Right cardiac atrium (tissue), 5 donors: ENCODE measurements around the gene PYGM. TPM values are rescaled to one million over a fixed set of nuclear protein-coding genes. Genes with fewer than 3 reads are reported as not detected.

Source experiments
- polyA plus RNA-seq: library from polyadenylated mRNA; stranded (reverse); fragments of 200-250 nt; gene quantifications from one replicate; pipeline ENCODE4 v1.2.3, GENCODE V29; 2013
- total RNA-seq, 4 donors: library from RNA; stranded (reverse); fragmentation: NEBNext Ultra II Directional; extraction: Animal tissue kit (Norgen Biotek cat#: 25700); gene quantifications; one replicate each; pipeline ENCODE4 v1.2.1, GENCODE V29; 2021
- donor health status: healthy with polysubstance abuse.
- donor health status: DM: no; HTN: yes; CAD: no.
- donor health status: DM: no; HTN: no; CAD: no.
- donor health status: DM: no; HTN: yes; CAD: no; lungs with severe emphysema.
- donor health status: DM: yes; HTN: yes; CAD: no.

PYGM gene
- total and polyA plus RNA-seq, 5 donors: 38.5 to 71.5 (median 55.6) TPM

Other genes starting within 250 kb of the PYGM start
- gene SLC22A11, start 204.0 kb downstream of the PYGM start, total RNA-seq: not detected
- not detected for gene SLC22A11, start 204.0 kb downstream of the PYGM start, polyA plus RNA-seq
- not detected for gene SLC22A12, start 168.8 kb downstream of the PYGM start, total RNA-seq
- not detected for gene SLC22A12, start 168.8 kb downstream of the PYGM start, polyA plus RNA-seq
- 1 to 10 TPM; 2.1 to 5.7 (median 2.9) TPM for gene NRXN2, start 36.8 kb downstream of the PYGM start, total RNA-seq
- 2.2 TPM for gene NRXN2, start 36.8 kb downstream of the PYGM start, polyA plus RNA-seq
- gene RASGRP2, start 15.8 kb downstream of the PYGM start, total RNA-seq: 10 to 100 TPM; 25.5 to 37.3 (median 33.6) TPM
- gene RASGRP2, start 15.8 kb downstream of the PYGM start, polyA plus RNA-seq: 69.6 TPM
- gene SF1, start 18.6 kb upstream of the PYGM start, total RNA-seq: 100 to 1,000 TPM; 188 to 203 (median 197) TPM
- 72.8 TPM for gene SF1, start 18.6 kb upstream of the PYGM start, polyA plus RNA-seq
- gene MAP4K2, start 43.2 kb upstream of the PYGM start, total RNA-seq: 10 to 100 TPM in 3 of 4 donors, 1 to 10 TPM in 1; 8.7 to 11.7 (median 11.0) TPM
- 11.0 TPM for gene MAP4K2, start 43.2 kb upstream of the PYGM start, polyA plus RNA-seq
- 10 to 100 TPM in 2 of 4 donors, 1 to 10 TPM in 2; 9.6 to 11.7 (median 10.1) TPM for gene MEN1, start 50.6 kb upstream of the PYGM start, total RNA-seq
- 10.1 TPM for gene MEN1, start 50.6 kb upstream of the PYGM start, polyA plus RNA-seq
- 1 to 10 TPM in 1 of 4 donors, under 1 TPM in 3; 0.39 to 2.3 (median 0.78) TPM for gene CDC42BPG, start 84.7 kb upstream of the PYGM start, total RNA-seq
- gene CDC42BPG, start 84.7 kb upstream of the PYGM start, polyA plus RNA-seq: 0.36 TPM
- gene EHD1, start 118.6 kb upstream of the PYGM start, total RNA-seq: 10 to 100 TPM; 23.4 to 35.3 (median 31.4) TPM
- gene EHD1, start 118.6 kb upstream of the PYGM start, polyA plus RNA-seq: 20.8 TPM
- gene ATG2A, start 157.2 kb upstream of the PYGM start, total RNA-seq: 10 to 100 TPM; 13.3 to 17.9 (median 15.3) TPM
- gene ATG2A, start 157.2 kb upstream of the PYGM start, polyA plus RNA-seq: 13.6 TPM
- gene PPP2R5B, start 164.7 kb upstream of the PYGM start, total RNA-seq: 10 to 100 TPM; 21.7 to 28.0 (median 24.6) TPM
- gene PPP2R5B, start 164.7 kb upstream of the PYGM start, polyA plus RNA-seq: 28.9 TPM
- gene GPHA2, start 175.9 kb upstream of the PYGM start, total RNA-seq: not detected
- gene GPHA2, start 175.9 kb upstream of the PYGM start, polyA plus RNA-seq: not detected
- gene MAJIN, start 212.1 kb upstream of the PYGM start, total RNA-seq: not detected
- gene MAJIN, start 212.1 kb upstream of the PYGM start, polyA plus RNA-seq: not detected
- gene BATF2, start 237.0 kb upstream of the PYGM start, total RNA-seq: 1 to 10 TPM; 1.4 to 3.5 (median 1.7) TPM
- gene BATF2, start 237.0 kb upstream of the PYGM start, polyA plus RNA-seq: 1.3 TPM